ENCODE measurements around the gene TMX1. TPM values are rescaled to one million over a fixed set of nuclear protein-coding genes. Genes with fewer than 3 reads are reported as not detected.
"Not testable (repeated sequence)": the region's sequence is repeated elsewhere in the genome, so short reads cannot be mapped to it uniquely, and the experiment has no call there.

The TMX1 gene, protein sequence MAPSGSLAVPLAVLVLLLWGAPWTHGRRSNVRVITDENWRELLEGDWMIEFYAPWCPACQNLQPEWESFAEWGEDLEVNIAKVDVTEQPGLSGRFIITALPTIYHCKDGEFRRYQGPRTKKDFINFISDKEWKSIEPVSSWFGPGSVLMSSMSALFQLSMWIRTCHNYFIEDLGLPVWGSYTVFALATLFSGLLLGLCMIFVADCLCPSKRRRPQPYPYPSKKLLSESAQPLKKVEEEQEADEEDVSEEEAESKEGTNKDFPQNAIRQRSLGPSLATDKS
- 68.3 and 75.8 TPM in 2 replicates for total RNA-seq (2014; rRNA removed; shearing (Covaris generic))
- polyA plus RNA-seq (2015; cell fraction: cytosol; rRNA removed), result 46.3 and 48.0 TPM in 2 replicates
- 27.8 and 33.7 TPM in 2 replicates for polyA plus RNA-seq (2015; cell fraction: nucleus; rRNA removed)

GRCh38 chr14:51239813-51240803, at the start of gene TMX1:
TMX1 (plus strand) TSS chr14:51240247; CDS start chr14:51240293, 46 bp downstream.
- in situ Hi-C loops (cut with HindIII; ENCODE audit: low pct_unique_long_range_greater_than_20kb, low sequenced_read_pairs), result no loop called here
- DNase-seq (ENCODE audit: low read depth, low spot score), result peak; percentile 100

- DNase-seq (ENCODE audit: low read depth, low spot score), result no peak
These were observed 38.2 kb upstream of the TMX1 start for GRCh38 chr14:51201890-51202289.

DNA sequence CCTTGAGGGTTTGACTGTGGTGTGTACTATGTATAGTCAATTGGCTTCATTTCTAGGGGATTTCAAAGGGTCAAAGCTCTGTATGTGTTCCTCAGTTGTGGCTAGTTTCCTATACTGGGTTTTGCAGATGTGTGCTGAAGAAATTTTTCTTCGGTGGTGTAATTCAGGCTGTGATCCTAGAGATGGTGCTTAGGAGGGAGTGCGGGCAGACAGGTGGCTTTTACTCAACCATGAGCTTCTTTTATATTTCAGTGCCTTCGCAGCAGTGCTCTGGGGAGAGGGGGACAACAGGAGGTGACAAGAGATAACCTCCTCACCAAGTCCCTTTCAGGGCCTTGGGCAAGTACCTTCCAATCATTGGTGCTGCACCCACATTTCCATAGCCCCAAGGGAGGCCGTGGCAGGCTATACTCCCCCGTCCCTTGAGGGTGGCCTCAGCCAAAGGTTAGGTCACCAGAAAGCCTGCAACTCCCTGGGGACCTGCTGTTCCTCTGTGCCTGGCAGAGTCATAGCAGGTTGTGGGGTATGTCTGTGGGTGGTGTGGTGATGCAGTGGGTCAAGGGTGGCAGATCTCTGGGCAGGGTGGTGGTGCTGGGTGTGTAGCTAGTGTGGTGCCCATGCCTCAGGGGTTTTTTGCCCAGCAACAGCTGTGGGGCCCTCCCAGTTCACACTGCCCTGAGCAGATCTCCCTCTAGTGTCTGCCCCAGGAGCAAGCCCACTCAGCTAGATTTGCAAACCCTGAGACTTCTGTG, 37.0 kb upstream of the TMX1 start:
- peak; percentile 13 for DNase-seq (ENCODE audit: low read depth, low spot score)
- in situ Hi-C loops (cut with HindIII; ENCODE audit: low pct_unique_long_range_greater_than_20kb, low sequenced_read_pairs), result no loop called here

More at GRCh38 chr14:51201890-51202289, 38.2 kb upstream of the TMX1 start:
- in situ Hi-C loops (cut with HindIII; ENCODE audit: low pct_unique_long_range_greater_than_20kb, low sequenced_read_pairs), result no loop called here

DNA sequence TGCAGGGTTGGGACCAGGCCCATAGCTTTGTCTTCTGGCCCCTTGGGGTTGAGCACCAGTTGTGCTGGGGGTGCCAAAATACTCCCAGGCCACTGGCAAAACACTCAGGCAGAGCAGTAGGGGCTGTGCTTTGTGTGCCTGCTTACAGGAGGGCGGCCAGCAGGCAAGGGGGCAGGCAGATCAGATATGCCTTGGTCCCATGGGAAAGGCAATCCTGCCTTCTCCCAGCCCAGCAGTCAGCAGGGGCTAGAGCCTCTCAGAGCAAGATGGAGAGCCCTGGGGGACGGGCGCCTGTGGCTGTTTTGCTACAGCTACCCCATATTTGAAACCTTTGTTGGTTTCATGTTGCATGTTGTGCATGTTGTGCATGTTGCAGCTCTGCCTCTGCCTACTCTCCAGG, 36.2 kb upstream of the TMX1 start:
- in situ Hi-C loops (cut with HindIII; ENCODE audit: low pct_unique_long_range_greater_than_20kb, low sequenced_read_pairs), result no loop called here
- no peak for DNase-seq (ENCODE audit: low read depth, low spot score)

DNA sequence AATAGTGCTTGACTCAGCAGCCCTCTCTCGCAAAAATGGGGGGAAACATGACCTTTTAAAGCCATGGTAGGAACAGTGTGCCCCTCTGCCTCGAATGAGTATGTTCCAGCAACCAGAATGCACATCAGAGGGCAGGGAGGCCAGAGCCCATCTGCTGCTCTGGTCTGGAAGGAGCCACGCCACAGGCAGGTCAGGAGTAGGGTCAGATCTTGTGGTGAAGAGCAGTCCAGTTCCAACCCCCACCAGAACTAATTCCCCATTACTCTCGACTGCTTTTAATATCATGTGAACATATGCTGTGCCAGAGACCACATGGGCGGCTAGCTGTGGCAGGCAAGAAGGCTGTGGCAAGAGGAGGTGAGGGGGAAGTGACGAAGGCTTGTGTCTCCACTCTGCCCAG, 34.6 kb upstream of the TMX1 start:
- in situ Hi-C loops (cut with HindIII; ENCODE audit: low pct_unique_long_range_greater_than_20kb, low sequenced_read_pairs), result no loop called here
- no peak for DNase-seq (ENCODE audit: low read depth, low spot score)

- in situ Hi-C loops (cut with HindIII; ENCODE audit: low pct_unique_long_range_greater_than_20kb, low sequenced_read_pairs), result no loop called here
- no peak for DNase-seq (ENCODE audit: low read depth, low spot score)
These were observed 33.6 kb upstream of the TMX1 start for GRCh38 chr14:51206462-51206861.

DNA sequence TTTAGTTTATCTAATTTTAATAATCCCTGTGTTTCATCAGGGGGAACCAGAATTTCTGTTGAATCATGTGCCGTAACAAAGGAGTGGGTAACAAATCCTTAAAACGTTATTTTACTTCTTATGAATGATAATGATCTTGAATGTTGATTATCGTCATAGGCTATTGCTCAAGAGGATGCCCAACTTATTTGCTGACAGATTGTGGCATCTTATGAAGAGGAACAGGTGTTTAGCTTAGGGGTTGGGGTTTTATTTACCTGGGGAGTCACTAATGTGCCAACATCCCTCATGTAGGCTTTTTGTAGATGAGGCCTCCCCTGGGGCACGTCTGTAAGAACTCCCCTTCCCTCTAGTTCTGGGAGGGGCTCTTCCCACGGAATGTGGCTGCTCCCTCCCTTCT, 32.4 kb upstream of the TMX1 start:
- in situ Hi-C loops (cut with HindIII; ENCODE audit: low pct_unique_long_range_greater_than_20kb, low sequenced_read_pairs), result no loop called here
- no peak for DNase-seq (ENCODE audit: low read depth, low spot score)

GRCh38 chr14:51208982-51209381, 31.1 kb upstream of the TMX1 start:
- no peak for DNase-seq (ENCODE audit: low read depth, low spot score)

GRCh38 chr14:51209457-51209856, 30.6 kb upstream of the TMX1 start:
- in situ Hi-C loops (cut with HindIII; ENCODE audit: low pct_unique_long_range_greater_than_20kb, low sequenced_read_pairs), result no loop called here
- DNase-seq (ENCODE audit: low read depth, low spot score), result no peak

More at GRCh38 chr14:51208982-51209381, 31.1 kb upstream of the TMX1 start:
- in situ Hi-C loops (cut with HindIII; ENCODE audit: low pct_unique_long_range_greater_than_20kb, low sequenced_read_pairs), result no loop called here

- in situ Hi-C loops (cut with HindIII; ENCODE audit: low pct_unique_long_range_greater_than_20kb, low sequenced_read_pairs), result no loop called here
- DNase-seq (ENCODE audit: low read depth, low spot score), result no peak
These were observed 29.5 kb upstream of the TMX1 start for GRCh38 chr14:51210594-51210993.

DNA sequence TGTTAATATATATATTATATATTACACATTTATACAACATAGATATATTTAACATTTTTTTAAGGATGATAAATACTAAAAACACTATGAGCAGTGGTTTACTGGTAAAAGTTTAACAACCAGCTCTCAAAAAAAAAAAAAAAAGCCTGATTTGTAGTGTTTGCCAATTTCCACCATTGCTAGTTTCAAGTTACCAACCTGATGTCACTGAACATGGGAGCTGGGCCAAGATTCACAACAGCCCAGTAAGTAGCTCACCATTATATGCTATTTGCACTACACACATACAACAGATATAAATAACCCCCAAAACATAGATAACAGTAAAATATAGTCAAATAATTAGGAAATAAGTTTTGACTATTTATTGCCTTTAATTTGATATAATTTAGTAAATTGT, 28.9 kb upstream of the TMX1 start:
- in situ Hi-C loops (cut with HindIII; ENCODE audit: low pct_unique_long_range_greater_than_20kb, low sequenced_read_pairs), result no loop called here
- DNase-seq (ENCODE audit: low read depth, low spot score), result peak; percentile 11

DNA sequence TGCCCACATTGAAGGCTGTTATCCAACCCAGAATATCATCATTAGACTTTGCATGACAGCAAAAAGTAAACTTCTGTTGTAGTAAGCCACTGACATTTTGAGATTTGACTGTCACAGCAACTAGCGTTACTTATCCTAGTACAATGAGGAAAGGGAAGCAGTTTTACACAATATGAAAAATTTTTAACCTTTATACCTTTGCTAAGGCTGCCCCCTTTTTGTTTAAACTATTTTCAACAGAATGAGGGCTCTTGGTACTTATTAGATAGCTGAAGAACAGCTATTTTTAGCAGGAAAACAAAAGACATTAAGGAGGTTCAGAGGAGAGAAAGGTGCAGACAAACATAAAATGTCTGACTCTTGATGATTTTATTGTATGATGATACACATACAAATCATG, 23.4 kb upstream of the TMX1 start:
- in situ Hi-C loops (cut with HindIII; ENCODE audit: low pct_unique_long_range_greater_than_20kb, low sequenced_read_pairs), result no loop called here
- DNase-seq (ENCODE audit: low read depth, low spot score), result no peak

GRCh38 chr14:51219473-51220448, 20.3 kb upstream of the TMX1 start:
- in situ Hi-C loops (cut with HindIII; ENCODE audit: low pct_unique_long_range_greater_than_20kb, low sequenced_read_pairs), result no loop called here
- DNase-seq (ENCODE audit: low read depth, low spot score), result peak; percentile 51

GRCh38 chr14:51223463-51223862, 16.6 kb upstream of the TMX1 start:
- DNase-seq (ENCODE audit: low read depth, low spot score); in situ Hi-C loops (cut with HindIII; ENCODE audit: low pct_unique_long_range_greater_than_20kb, low sequenced_read_pairs): not testable (repeated sequence)

DNA sequence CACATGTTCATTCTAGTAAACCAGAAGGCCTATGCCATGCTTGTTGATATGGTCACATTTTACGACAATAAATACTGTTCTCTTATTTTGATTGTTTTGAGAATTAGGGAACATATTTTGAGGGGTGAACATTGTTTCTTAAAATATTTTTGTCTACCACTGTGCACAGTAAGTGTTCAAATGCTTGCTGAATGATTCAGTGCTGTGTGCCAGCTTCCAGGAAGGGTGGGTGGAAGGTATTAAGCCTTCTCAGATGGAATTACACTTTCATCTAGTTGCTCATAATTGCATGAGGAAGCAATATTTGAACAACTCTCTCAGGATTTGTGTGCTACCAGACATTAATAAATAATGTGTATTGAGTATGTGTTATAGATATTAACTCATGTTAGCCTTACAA, 15.5 kb upstream of the TMX1 start:
- in situ Hi-C loops (cut with HindIII; ENCODE audit: low pct_unique_long_range_greater_than_20kb, low sequenced_read_pairs), result no loop called here
- no peak for DNase-seq (ENCODE audit: low read depth, low spot score)

- DNase-seq (ENCODE audit: low read depth, low spot score), result no peak
- in situ Hi-C loops (cut with HindIII; ENCODE audit: low pct_unique_long_range_greater_than_20kb, low sequenced_read_pairs), result no loop called here
These were observed 14.3 kb upstream of the TMX1 start for GRCh38 chr14:51225751-51226150.

GRCh38 chr14:51228391-51228790, 11.7 kb upstream of the TMX1 start:
- DNase-seq (ENCODE audit: low read depth, low spot score), result no peak
- in situ Hi-C loops (cut with HindIII; ENCODE audit: low pct_unique_long_range_greater_than_20kb, low sequenced_read_pairs), result no loop called here
